HL-60/S4 (cell line): Measurements from ENCODE around the gene MYH7B.

Experiments used
- in situ Hi-C: fragments of 300-500 bp; cut with MboI; formaldehyde crosslinking; loops from 2 replicates; pipeline ENCODE4 v1.14.3; 2022; ENCODE audit warnings: low sequenced_read_pairs

MYH7B gene

DNA sequence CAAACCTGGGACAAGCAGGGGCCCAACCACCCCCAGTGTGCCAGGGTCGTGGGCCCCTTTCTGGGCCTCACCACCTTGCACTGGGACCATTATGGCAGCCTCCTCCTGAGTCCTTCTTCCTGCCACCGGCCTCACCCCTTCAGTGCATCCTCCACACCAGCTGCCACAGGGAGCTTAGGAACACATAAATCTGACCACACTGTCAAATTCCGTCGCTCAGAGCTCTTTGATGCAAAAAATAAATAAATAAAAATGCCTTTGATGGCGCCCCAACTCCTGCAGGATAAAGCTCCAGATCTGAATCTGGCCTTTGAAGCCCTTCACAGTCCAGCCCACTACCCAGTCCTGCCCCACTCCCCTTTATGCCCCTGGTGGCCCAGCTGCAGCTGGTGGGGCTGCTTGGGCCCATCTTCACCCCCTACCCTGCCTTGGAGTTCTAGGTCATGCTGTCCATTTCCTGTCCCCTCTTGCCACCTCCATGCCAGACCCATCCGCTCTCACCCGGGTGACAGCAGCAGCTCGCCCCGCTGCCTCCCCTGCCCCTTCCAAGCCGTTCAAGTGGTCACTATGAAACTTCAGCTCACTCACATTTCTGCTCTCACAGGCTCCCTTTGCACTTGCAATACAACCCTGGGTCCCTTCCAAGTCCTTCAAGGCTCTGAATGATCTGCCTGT lies 16.0 kb downstream of the MYH7B start:
- in situ Hi-C loops = no loop called here

DNA sequence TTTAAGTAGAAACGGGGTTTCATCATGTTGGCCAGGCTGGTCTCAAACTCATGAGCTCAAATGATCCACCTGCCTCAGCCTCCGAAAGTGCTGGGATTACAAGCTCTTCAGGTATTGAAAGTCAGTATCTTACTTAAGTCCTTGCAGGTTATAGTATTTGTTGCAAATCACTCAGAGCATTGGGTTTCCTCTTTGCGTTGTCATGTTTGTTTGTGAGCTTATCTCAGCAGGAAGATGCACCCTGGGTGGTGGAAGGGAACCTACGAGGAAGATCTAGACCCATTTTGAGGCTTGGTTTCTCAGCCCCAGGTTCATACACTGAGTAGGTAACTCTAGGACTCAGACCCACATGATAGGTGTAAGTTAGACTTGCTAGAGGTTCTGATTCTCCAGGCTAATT lies 18.6 kb downstream of the MYH7B start:
- in situ Hi-C loops = no loop called here

DNA sequence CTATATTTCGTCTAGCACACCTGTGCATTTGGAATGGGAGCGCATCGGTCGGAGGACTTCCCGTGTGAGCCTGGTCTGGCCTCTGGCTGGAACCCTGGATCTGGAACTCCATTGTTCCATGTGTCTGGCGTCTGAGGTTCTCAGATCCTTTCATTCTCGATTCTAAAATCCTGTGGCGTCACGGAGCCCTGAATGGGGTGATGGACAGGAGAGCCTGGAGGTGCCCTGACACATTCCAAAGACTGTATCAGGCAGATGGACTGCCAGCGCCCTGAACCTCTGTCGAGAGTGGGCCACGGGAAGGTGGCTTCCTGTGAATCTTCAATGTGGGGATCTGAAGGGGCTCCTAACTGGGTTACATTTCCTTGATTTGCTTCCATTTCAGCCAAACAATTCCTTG lies 20.6 kb downstream of the MYH7B start:
- in situ Hi-C loops = no loop called here

DNA sequence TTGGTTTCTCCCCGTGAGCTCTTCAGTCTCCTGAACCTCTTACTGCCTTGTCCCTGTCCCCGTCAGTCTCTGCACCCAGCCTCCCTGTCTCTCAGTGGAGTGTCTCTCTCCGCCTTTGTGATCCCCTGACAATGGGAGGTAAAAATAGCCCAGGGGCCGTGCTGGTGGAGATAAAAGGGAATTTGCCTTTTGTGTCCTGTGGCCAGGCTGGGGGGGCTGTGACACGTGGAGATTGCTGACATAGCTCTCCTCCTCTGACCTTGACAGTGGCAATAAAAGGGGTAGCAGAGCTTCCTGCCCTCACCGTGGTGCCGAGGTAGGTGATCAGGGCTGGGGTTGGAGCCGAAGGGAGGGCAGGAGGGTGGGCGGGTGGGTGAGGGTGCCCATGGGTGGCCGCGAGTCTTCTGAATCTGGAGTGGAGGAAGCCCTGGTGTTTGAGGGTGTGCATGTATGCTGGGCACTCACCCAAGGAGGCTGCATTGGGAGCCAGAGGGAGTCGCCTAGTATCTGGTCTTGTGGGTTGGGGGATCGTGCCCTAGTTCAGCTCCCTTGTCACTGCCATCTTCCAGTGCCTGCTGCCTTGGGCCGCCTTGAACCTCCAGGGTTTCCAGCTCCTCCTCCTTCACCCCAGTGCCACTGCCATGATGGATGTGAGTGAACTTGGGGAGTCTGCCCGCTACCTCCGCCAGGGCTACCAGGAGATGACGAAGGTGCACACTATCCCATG lies 21.9 kb downstream of the MYH7B start:
- in situ Hi-C loops = no loop called here

DNA sequence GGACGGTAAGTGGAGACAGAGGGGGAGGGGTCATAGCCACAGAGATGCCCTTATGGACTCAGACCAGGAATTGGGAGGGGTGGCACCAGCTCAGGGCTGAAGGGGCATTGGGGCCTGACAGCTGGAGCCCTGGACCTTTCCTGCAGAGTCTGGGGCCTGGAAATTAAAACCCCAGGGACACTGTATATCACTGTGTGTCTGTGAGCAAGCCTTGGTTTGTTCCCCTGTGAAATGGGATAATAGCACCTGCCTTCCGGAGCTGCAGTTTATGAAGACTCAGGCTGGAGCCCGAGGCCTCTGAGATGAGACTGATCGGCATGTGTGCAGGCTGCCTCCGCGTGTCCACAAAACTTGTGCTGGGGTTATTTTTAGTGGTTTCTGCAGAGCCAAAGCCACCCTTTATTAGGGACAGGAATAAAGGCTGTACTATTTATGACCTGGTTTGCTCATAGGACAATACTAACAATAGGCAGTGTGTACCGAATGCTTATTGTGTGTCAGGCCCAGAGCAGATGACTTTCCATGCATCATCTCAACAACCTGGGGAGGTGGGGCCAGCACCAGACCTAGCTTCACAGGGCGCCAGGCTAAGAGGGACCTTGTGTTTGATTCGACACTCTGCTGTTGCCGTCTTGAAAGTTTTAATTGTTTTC lies 22.6 kb downstream of the MYH7B start:
- in situ Hi-C loops = no loop called here

DNA sequence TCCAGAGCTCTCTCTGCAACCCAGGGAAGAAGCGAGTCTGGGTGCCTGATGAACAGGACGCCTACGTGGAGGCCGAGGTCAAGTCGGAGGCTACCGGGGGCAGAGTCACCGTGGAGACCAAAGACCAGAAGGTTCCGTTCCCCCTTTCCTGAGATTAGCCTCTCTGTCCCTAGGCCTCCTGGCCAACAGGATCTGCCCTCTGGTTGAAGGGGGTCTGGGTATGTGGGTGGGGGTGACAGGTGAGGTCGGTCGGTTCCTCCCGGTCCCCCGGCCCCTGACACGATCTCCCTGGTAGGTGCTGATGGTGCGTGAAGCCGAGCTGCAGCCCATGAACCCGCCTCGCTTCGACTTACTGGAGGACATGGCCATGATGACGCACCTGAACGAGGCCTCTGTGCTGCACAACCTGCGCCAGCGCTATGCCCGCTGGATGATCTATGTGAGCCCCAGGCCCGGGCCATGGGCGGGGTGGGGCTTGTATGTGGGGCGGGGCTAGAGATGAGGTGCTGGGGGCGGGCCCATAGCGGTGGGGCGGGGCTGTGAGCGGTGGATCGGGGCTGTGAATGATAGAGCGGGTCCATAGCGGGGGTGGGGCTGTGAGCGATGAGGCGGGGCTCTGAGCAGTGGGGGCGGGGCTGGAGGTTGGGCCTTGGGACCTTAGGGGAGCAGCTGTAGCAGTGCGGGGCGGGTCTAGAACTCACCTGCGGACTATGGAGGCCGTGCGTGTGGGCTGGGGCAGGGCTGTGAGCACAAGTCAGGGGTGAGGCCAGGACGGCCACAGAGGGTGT lies 23.9 kb downstream of the MYH7B start:
- in situ Hi-C loops = no loop called here

DNA sequence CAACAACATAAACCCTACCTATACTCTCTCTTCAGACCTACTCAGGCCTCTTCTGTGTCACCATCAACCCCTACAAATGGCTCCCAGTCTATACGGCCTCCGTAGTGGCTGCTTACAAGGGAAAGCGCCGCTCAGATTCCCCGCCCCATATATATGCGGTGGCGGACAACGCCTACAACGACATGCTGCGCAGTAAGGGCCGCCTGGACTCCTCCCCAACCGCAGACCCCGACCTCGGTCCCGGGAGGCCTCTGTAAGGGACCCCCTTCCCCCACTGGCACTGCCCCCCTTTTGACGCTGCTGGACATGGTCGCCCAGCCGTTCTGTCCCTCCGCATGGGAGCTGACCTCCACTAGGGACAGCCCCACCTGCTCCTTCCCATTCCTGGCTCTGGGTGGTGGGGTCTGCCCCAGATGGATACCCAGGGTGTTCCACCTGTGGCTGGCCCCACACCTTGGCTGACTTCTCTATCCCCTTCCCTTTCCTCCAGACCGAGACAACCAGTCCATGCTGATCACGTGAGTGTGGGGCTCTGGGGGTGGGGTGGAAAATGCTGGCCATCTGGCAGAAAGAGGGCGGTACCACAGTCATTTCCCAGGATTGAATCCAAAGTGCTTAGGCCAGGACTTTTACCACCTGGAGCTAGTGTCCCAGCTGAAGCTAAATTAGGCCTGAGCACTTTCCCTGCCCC lies 25.0 kb downstream of the MYH7B start:
- in situ Hi-C loops = no loop called here

DNA sequence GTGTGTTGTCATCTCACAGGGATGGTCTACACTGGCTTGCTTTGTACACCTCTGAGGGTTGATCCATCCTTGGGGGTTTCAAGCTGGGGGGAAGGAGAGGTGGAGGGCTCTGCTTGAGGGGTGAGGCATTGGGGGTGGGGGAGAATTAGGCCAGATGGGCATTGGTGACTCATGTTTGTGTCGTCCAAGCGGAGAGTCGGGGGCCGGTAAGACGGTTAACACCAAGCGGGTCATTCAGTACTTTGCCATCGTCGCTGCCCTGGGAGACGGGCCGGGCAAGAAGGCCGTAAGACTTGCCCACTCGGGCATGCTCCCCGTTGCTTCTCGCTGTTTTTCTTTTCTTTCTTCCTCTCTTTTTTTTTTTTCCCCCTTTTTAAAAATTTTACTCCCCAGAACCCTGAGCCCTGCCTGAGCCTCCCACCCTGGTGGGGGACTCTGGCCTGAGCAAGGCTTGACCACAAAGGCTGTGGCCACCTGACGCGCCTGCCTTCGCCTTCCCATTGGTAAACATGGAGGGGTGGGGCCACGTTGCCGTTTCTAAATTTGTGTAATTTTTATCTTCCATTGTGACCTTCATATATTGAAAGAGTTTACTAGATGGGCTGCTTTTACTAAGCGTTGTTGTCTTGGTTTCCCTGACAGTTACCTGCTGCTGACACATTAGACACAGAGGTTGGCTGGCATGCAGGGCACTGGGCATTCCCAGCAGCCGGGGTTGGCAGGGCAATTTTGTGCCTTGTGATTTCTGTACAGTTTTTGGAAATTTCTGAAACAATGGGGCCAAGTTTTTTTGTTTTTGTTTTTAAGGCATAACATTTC lies 26.8 kb downstream of the MYH7B start:
- in situ Hi-C loops = no loop called here

DNA sequence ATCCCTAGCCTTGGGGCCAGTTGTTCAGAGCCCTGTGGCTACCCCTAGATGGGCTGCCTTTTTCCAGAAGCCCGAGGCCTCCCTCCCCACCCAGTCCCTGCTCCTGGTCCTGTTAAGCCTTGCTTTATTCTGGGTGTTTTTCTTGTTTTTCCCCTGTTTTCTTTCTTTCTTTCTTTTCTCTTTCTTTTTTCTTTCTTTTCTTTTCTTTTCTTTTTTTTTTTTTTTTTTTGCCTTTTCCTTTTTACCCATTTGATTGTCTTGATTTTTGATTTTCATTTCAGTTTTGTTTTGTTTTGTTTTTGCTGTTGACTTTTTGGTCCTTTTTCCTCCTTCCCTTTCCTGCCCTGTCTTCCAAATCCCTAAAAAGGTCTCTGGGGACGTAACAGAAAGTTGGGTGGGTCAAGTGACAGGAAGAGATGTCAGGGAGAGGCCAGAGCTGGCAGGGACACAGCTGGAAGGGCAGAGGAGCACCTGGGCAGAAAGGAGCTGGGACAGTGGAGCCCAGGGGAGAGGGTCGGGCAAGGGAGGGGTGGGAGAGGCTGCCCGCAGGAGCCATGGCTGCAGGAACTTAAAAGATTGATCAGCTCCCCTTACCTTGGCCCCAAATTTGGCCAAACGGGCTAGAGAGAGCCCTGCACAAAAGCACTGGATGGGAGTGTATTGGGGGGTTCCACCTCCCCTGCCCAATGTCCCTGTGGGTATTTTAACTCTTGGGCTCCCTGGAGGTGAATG lies 27.6 kb downstream of the MYH7B start:
- in situ Hi-C loops = no loop called here

DNA sequence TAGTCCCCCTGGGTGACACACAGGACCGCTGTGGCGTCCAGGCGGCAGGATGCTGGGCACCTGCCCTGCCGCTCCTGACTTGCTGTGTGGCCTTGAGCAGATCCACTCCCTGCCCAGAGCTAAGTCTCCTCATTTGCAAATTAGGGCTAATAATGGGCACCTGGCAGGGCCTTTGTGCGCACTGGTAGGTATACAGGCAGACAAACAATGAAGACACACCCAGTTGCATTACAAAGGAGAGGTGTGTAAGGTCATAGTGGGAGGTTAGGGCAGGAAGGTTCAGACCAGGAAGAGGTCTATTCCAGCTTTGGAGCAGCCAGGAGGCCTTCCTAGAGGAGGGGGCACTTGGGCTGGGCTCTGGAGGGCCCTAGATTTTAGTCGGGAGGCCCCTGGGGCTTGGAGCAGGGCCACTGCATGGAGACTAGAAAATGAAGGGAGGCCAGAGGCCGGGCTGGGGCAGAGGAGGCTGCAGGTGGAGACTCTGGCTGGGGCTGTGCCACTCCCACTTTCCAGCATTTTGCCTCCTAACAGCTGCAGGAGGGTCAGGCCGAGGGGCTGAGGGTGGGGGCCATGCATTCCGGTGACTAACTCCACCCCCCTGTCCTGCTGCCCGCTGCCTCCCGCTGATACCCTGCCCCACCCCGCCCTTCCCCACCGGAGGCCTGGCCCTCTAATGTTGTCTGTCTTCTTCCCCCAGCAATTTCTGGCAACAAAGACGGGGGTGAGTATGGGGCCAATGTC lies 28.5 kb downstream of the MYH7B start:
- in situ Hi-C loops = no loop called here

DNA sequence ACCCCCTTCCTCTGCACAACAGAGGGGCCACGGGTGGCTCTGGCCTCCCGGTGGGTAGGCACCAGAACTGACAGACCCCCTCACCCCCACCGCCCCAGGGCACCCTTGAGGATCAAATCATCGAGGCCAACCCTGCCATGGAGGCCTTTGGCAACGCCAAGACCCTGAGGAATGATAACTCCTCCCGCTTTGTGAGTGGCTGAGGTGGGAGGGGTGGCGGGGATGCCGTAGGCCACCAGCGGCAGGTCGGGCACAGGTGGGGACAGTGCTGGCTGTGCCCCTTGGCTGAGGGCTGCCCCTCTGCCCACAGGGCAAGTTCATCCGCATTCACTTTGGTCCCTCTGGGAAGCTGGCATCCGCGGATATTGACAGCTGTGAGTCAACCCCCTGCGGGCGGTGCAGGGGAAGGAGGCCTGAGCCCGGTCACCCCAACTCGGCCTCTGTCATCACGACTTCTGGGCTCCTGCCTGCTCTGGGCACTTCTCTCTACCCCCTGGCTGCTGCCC lies 29.1 kb downstream of the MYH7B start:
- in situ Hi-C loops = no loop called here

DNA sequence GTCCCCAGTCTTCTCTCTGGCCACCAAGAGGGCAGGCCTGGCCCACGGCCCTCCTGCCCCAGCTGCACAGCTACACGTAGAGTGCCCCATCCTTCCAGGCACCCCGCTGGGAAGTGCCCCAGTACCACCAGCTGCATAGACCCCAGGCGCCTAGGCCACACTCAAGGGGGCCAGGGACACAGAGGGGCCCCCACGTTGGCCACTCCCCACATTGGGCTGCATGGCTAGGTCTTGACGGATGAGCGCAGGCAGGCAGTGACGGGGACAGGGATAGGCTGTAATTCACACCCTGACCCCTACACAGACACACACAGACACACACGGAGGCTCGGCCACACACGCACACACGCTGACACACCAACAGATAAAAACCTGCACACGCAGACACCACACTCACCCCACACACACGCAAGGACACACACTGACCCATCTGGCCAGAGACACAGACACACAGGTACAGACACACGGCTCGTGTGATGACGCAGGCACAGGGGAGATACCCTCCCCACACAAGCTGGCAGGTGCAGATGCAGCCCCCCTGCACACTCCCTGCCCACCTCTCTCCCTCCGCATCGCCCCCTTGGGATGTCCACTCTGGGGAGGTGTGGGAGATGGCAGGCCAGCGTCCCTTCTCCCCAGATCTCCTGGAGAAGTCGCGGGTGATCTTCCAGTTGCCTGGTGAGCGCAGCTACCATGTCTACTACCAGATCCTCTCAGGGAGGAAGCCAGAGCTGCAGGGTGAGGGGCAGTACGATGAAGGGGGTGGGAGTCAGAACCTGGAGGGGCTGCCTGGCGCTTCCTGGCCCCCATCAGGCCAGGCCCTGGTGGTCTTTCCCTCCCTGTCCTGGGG lies 30.0 kb downstream of the MYH7B start:
- in situ Hi-C loops = no loop called here

DNA sequence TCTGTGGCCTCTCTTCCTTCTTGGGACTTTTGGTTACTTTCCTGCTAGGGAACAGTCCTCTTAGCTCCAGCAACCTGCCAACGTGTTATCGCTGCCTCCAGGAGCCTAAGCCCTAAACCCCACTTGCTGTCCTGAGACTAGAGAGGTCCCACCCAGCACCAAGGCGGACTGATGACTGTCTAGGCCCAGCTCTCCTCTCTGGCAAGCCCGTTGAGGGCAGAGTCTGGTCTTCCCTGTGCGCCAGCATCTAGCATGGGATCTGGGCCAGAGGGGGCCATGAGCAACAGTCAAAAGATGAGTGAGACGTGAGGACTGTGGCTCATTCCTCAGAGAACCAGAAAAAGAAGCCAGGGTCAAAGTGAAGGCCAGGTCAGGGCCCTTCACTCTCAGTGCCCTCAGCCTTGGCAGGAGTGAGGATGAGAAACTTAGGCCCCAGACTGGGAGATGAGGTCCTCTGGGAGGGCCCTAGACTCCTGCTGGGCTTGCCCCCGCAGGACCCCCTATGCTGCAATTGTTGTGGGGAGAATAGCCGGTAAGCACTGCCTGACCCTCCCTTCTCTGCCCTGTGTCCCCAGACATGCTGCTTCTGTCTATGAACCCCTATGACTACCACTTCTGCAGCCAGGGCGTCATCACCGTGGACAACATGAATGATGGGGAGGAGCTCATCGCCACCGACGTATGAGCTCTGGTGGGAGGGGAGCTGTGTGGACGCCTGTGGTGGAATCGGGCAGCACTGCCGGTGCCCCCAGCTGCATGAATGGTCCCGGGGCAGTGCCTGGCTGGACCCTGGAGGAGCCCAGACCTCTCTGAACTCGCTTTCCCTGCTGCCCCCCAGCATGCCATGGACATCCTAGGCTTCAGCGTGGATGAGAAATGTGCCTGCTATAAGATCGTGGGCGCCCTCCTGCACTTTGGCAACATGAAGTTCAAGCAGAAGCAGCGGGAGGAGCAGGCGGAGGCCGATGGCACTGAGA lies 30.9 kb downstream of the MYH7B start:
- in situ Hi-C loops = no loop called here

DNA sequence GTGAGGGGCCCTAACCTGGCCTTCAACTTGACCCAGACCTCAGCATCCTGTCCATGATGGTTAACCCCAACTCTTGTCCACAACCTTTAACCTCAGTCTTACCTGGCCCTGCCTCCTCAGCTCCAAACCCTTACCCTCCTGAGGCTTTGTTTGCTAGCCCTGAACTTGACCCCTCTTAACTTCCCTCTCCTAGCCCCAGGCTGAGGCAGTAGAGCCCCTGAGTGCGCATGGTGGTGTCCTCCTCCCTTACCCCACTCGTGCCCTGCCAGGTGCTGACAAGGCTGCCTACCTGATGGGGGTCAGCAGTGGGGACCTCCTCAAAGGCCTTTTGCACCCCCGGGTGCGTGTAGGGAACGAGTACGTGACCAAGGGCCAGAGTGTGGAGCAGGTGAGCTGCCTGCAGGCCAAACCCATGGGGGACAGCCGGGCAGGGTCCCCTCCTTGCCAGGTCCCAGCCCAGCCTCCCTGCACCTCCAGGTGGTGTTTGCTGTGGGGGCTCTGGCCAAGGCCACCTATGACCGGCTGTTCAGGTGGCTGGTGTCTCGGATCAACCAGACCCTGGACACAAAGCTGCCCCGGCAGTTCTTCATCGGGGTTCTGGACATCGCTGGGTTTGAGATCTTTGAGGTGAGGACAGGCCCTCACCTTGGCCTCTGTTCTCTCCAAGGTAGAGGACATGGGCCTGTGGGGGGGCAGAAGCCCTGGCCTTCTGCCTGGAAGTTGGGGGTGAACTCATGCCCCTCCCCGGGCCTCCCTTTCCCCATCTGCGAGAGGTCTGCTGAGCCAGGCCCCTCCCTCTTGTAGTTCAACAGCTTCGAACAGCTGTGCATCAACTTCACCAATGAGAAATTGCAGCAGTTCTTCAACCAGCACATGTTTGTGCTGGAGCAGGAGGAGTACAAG lies 31.9 kb downstream of the MYH7B start:
- in situ Hi-C loops = no loop called here

DNA sequence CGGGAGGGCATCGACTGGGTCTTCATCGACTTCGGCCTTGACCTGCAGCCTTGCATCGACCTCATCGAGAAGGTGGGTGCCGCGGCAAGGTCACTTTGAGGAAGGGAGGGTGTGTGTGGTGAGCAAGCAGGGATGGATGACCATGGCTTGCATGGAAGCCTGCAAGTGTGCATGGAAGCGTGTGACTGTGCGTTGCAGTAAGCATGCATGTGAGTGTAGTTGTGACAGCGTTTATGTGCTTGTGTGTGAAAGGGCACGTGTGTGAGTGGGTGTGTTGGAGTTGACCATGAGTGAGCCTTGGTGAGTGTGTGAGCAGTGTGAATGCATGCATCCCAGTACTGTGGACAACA lies 32.5 kb downstream of the MYH7B start:
- in situ Hi-C loops = no loop called here
